GM21528 (cell line): ENCODE data around the gene ALDH3B2.
"Not testable (repeated sequence)": the region's sequence is repeated elsewhere in the genome, so short reads cannot be mapped to it uniquely, and the experiment has no call there.

Source experiments
- ATAC-seq: cut with Tn5 transposase; IDR thresholded peaks from one replicate; pipeline ENCODE4 v1.9.1; 2021; ENCODE audit warnings: mild to moderate bottlenecking, moderate library complexity; ENCODE audit not compliant: unreplicated experiment, low FRiP score

ALDH3B2 gene

GRCh38 chr11:67632175-67632981, 42.0 kb downstream of the ALDH3B2 start:
- ATAC-seq = no peak

- ATAC-seq = no peak
Observed at GRCh38 chr11:67631853-67632174, 42.6 kb downstream of the ALDH3B2 start.

- ATAC-seq = no peak
Observed at GRCh38 chr11:67631411-67631810, 43.0 kb downstream of the ALDH3B2 start.

- no peak for ATAC-seq
Observed at GRCh38 chr11:67630943-67631331, 43.5 kb downstream of the ALDH3B2 start.

- ATAC-seq = peak; percentile 58
Observed at GRCh38 chr11:67630228-67630942, 44.0 kb downstream of the ALDH3B2 start.

- peak; percentile 45 for ATAC-seq
Observed at GRCh38 chr11:67629386-67630227, 44.8 kb downstream of the ALDH3B2 start, which contains the start of gene NUDT8. TSS of gene NUDT8 (minus strand) at chr11:67629937. CDS start at chr11:67629911, 26 bp downstream.

- ATAC-seq = no peak
Observed at GRCh38 chr11:67628710-67629385, 45.6 kb downstream of the ALDH3B2 start.

GRCh38 chr11:67627812-67628624, 46.4 kb downstream of the ALDH3B2 start:
- no peak for ATAC-seq

- no peak for ATAC-seq
Observed at GRCh38 chr11:67627441-67627811, 47.0 kb downstream of the ALDH3B2 start.

GRCh38 chr11:67626970-67627369, 47.5 kb downstream of the ALDH3B2 start:
- no peak for ATAC-seq

GRCh38 chr11:67626131-67626833, 48.1 kb downstream of the ALDH3B2 start:
- ATAC-seq = not testable (repeated sequence)

- ATAC-seq = not testable (repeated sequence)
Observed at GRCh38 chr11:67623795-67624194, 50.6 kb downstream of the ALDH3B2 start.

- not testable (repeated sequence) for ATAC-seq
Observed at GRCh38 chr11:67622905-67623304, 51.5 kb downstream of the ALDH3B2 start.

- not testable (repeated sequence) for ATAC-seq
Observed at GRCh38 chr11:67621928-67622327, 52.5 kb downstream of the ALDH3B2 start.

GRCh38 chr11:67620621-67621020, 53.8 kb downstream of the ALDH3B2 start:
- ATAC-seq = not testable (repeated sequence)

- not testable (repeated sequence) for ATAC-seq
Observed at GRCh38 chr11:67619683-67620618, 54.5 kb downstream of the ALDH3B2 start.

- not testable (repeated sequence) for ATAC-seq
Observed at GRCh38 chr11:67618901-67619659, 55.3 kb downstream of the ALDH3B2 start.
